Measurements from ENCODE around the gene TCF23.
"Not testable (repeated sequence)": the region's sequence is repeated elsewhere in the genome, so short reads cannot be mapped to it uniquely, and the experiment has no call there.

The TCF23 gene

DNA sequence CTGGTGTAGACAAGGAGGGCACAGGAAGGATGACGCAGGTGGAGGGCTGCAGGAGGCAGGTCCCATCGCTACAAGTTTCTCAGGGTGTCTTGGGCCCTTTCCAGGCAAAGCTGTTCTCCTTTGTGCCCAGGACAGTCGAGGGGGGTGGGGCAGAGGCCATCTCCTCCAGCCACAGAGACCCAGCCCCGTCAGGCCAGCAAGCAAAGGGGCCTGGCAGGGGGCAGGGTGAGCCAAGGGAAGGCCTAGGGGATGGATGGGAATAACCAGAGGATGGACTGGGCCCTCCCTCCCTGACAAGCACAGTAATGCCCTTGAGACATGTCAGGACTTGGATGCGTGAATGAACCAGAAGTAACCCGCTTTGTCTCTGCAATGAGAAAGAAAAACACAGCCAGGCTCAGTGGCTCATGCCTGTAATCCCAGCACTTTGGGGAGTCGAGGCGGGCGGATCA lies 6.3 kb downstream of the TCF23 start:
- DNase-seq, result no peak

DNA sequence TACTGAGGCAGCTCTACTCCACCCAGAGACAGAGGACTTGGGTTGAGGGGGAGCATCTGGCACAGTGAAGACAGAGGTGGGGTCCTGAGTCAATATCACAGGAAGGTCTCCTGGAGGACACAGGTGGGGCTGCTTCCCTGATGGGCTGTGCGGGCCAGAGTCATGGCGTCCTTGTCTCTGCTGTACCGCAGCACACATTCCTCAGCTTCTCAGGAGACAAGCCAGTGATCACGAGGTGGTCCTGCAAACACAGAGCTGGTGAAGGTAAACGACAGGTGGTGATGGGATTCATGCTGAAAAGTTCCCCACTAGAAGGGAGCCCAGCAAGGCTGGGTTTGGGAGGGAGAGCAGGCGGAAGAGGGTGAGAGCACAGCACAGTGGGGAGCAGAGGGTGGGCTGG lies 9.7 kb downstream of the TCF23 start:
- no peak for DNase-seq

DNA sequence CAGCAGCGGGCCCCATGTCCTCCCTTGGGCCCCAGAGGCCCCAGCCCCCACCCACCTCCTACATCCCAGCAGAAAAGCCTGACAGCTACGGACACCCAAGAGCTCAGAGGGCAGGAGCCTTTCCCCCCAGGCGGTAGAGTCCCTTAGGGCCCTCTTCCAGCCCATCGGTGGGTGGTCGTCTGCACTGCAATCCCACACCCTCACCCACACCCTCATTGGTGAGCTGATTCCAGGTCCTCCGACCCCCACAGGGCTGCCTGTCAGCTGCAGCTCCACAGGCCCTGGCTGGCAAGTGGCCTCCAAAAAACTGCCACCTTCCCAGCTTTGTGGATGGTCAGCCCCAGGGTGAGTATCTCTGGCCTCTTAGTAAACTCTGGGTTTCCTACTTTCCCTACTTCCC lies 10.5 kb downstream of the TCF23 start:
- DNase-seq, result no peak

DNA sequence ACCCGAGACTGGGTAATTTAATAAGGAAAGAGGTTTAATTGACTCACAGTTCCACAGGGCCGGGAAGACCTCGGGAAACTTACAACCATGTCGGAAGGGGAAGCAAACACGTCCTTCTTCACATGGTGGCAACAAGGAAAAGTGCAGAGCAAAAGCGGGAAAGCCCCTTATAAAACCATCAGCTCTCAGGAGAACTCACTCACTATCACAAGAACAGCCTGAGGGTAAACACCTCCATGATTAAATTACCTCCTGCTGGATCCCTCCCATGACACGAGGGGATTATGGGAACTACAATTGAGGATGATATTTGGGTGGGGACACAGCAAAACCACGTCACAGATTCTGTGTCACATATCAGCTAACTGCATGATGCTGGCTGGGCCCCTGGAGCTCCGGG lies 11.4 kb downstream of the TCF23 start:
- DNase-seq, result no peak

DNA sequence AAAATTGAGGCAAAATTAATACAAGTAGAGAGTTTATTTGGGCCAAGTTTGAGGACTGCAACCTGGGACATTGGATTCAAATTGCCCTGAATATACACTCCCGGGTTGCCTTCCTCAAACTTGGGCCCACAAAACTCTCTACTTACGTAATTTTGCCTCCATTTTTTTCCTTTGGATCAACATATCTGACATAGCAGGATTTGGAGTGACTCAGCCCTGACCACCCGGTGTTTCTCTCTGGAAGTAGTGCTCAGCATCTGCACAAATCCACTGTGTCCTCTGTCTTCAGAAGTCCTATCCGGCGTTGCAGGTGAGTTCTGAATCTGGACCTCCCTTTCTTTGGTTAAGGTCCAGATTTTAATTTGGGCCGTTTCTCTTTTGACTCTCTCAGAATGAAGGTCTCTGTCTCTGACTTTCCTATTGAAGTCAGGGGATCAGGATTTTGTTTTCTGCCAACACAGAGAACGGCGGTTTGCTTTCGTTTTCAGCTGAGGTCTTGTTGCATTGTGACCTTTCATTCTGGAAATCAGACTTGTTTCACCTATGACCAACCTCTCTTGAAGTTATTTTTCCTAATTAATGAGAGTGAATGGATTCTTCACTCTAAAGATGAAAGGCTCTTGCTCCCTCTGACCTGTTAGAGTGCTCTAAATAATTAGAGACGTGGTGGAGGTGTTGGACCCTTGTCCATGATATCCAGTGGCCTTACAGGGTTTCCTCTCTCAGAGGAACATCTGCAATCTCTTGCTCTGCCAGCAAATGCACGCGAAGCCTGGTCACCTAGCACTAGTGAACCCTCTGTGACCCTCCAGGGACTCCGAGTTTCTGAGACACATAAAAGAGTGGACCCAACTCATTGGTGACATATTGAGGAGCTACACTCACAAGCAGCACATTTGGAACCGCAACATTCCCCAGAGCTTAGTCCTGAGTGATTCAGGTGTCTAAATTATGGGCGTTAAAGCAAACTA lies 13.6 kb downstream of the TCF23 start:
- no peak for DNase-seq

DNA sequence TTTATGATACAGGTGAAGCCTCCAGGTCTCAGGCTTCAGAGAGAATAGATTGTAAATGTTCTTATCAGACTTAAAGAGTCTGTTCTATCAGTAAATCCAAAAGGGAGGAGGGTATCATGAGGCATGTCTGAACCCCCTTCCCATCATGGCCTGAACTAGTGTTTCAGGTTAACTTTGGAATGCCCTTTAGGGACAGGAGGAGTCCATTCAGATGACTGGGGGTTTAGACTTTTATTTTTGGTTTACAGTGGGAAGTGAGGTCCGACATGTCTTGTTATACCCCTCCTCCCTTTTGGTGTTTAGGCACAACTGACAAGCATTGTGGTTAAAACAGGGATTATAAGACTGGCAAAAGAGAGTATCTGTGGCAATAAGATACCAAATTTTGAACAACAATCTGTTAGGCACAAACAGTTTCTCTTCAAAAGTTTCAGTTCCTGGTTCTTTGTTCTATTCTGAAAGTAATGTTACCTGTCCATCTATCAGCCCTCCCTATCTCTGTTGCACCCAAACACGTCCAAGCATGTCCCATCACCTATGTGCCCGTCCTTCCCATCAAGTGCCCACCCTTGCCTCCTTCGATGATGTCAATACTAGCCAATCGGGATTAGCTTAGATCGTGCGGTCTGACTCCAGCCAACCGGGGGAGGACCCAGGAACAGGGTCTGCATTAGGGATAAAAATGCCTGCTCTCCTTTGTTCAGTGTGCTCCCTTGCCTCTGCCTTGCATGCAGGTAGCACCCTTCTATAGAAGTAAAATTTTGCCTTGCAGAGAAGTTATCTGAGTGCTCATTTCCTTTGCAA lies 16.4 kb downstream of the TCF23 start:
- DNase-seq, result no peak

DNA sequence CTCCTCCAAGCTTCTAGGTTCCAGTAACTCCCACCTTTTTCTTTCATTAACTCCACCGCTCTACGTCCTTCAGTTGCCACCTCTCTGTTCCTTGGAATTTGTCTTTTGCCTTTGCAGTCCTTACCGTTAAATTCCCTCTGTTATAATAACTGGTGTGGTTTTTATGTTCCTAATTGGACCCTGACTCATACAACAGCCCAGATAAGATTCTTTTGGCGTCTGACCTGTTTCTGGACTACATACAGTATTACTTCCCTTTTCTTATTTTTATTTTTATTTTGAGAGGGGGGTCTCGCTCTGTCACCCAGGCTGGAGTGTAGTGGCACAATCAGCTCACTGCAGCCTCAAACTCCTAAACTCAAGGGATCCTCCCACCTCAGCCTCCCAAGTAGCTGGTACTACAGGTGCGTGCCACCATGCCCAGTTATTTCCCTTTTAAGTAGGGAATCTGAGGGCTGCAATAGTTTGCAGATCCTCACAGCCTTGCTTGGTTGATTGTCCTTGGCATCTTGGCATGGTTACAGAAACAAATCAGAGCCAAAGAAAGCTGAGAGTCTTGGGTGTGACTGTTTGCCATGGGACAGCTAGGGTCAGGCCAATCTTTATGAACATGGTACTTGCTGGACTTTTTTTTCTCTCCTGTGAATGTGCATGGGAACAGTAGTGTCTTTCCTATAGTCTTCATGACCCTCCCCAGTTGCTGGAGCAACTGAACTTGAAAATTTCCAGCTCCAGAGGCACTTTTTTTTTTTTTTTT lies 22.0 kb downstream of the TCF23 start:
- no peak for DNase-seq

DNA sequence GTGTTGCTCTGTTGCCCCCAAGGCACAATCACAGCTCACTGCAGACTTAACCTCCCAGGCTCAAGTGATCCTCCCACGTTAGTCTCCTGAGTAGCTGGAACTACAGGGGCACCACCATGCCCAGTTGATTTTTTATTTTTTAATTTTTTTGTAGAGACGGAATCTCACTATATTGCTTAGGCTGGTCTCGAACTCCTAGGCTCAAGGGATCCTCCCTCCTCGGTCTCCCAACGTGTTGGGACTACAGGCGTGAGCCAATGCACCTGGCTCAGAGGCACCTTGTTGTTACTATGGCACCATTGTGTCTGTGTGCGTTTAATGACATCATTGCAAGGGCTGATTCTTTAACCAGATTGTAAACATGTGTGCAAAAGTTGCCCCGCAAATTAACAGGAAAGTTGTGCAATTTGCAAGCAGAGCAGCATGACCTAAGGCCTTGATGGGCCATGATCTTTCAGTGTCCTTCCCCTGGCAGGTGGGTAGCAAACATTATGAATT lies 22.6 kb downstream of the TCF23 start:
- no peak for DNase-seq

DNA sequence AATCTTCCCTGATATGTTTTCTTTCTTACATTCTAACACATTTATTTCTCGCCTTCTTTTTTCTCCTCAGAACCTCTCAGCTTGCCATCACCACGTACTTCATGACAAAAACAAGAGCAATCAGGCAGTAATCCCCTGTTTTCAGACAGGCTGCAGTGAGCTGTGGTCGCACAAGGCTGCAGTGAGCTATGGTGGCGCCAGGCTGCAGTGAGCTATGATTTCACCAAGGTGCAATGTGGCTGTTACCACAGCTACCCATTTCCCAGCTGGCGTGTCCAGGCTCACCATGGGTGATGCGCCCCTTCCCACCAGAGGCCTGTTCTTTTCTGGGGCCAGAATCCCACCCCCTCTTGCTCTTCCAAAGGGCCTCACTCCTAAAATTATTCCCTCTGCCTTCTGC lies 25.8 kb downstream of the TCF23 start:
- DNase-seq, result no peak

DNA sequence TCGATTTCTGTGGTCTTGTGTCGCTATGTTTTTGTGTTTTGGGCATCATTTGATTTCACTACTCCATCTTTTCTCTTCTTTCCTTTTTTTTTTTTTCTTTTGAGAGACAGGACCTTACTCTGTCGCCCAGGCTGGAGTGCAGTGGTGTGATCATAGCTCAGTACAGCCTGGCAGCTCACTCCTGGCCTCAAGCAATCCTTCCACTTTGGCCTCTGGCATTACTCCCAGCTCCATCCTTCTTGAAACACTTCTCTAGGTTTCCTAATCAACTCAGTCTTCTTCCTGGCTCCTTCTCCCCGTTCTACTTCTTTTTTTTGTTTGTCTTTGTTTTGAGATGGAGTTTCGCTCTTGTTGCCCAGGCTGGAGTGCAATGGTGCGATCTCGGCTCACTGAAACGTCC lies 26.5 kb downstream of the TCF23 start:
- no peak for DNase-seq

DNA sequence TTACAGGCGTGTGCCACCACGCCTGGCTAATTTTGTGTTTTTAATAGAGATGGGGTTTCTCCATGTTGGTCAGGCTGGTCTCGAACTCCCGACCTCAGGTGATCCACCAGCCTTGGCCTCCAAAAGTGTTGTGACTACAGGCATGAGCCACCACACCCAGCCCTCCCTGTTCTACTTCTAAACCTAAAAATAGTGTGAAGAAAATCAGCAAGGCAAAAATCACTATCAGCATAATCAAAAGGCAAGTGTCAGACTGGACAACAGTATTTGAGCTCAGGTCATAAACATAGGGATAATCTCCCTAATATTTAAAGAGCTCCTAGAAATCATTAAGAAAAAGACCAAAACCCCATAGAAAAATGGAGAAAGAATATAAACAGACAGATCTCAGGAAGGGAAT lies 27.0 kb downstream of the TCF23 start:
- not testable (repeated sequence) for DNase-seq

DNA sequence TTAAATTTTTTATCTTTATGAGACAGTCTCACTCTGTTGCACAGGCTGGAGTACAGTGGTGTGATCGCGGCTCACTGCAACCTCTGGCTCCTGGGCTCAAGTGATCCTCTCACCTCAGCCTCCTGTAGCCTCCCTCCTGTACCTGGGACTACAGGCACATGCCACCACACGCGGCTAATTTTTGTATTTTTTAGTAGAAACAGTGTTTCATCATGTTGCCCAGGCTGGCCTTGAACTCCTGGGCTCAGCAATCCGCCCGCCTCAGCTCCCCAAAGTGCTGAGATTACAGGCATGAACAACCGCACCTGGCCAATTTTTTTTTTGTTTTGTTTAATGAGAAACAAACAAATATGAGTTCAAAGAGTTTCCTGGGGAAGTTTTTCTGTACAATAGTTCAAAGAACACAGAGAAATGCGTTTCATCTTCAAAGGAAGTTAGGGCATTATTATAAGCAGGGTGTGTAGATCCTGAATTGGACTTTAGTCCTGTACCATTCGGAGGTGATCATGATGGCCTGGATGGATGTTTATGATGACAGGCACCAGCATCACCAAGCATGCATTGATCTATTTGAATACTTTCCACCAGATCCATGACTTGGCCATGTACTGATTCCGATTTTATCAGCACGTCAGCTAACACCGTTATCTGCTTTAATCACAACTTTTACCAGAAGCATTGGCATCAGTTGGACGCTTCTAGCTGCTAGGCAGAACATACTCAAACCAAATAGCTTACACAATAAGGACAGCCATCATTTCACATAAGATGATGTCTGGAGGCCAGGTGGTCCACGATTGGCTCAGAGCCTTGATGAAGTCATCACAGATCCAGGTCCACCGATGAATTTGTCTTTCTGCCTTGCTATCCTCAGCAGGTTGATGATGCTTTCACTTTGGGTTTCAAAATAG lies 28.9 kb downstream of the TCF23 start:
- no peak for DNase-seq

DNA sequence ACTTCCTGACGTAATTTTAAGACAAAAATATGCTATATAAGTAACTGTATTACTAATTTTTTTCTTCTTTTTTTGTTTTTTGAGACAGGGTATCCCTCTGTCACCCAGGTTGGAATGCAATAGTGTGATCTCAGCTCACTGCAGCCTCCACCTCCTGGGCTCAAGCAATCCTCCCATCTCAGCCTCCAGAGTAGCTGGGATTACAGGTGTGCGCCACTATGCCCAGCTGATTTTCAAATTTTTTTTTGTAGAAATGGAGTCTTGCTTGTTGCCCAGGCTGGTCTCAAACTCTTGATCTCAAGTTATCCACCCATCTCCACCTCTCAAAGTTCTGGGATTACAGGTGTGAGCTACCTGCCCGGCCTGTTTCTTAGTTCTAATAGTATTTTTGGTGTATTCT lies 29.7 kb downstream of the TCF23 start:
- no peak for DNase-seq

DNA sequence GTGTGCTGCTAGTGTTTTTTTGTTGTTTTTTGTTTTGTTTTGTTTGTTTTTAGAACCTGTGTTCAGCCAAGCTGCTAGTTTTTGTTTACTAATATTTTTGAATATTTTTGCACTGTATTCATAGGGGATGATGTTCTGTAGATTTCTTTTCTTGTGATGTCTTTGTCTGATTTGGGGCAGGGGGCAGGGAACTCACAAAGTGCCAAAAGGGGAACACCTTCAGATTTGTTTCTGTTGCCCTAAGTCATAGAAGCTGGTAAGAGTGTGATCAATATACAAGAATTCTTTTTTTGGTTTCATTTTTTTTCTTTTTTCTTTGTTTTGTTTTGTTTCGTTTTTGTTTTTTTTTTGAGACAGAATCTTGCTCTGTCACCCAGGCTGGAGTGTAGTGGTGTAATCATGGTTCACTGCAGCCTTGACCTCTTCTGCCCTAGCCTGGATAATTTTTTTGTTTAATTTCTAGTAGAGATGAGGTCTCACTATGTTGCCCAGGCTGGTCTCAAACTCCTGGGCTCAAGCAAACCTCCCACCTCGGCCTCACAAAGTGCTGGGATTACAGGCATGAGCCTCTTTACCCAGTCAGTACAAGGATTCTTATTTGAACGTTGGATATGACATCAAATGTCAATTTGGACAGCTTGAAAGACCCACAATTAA lies 30.7 kb downstream of the TCF23 start:
- no peak for DNase-seq

DNA sequence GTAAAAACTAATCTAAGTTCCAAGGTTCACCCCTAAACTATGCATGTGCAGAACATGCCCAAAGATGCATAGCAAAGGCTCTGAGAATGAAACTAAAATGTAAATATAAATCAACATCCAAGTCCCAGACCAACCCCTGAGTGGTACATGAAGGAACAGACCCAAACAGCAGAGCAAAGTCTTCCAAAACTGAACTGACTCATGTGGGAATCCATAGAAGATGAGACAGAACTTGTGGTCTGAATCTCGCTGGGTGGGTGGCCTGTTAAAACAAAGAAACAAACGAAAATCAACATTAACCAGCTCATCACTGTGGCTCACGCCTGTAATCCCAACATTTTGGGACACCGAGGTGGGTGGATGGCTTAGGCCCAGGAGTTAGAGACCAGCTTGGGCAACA lies 33.5 kb downstream of the TCF23 start:
- no peak for DNase-seq

DNA sequence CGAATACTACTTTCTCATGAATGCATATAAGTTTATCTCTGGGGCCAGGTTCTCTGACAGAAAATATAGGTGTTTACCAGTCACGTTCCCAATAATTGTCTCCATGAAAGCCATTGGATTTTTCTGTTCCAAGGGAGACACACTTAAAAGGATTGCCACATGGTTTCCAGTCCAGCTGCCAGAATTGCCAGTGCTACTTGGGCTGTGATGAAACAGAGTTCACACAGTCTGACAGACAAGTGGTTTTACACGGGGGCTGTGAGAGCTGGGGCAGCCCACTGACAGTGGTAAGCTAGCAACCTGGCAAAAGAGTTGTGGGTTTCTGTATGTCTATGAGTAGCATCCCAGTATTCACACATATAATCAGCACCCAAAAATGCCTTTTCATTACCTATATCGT lies 35.3 kb downstream of the TCF23 start:
- DNase-seq, result no peak

DNA sequence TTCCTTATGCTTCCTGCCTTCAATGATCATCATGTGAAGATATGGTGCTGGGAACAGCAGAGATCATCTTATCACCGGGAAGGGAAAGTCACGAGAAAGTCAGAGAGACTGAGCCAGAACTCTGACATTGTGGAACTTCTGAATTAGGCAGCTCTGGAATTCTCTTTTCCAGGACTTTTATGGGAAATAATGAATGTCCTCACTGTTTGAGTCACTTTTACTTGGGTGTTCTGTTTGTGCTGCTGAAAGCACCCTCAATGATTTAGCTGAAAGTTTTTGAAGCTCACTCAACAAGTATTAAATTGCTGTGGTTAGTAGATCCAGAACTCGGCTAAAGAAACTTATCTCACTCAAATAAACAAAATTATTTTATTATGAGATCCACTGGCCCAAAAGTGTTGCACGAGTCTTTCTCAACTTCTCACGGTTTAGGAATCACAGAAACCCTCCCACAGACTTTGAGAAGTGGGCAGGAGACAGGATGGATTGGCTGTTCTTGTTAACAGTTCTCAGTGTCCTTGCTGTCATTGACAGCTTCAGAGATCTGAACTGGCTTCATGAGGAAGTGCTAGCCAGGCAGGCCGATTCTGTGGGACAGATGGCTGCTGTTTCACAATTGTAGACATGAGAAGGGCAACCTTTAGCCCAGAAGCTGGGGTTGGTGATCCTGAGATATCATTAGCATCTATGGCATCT lies 36.7 kb downstream of the TCF23 start:
- no peak for DNase-seq

DNA sequence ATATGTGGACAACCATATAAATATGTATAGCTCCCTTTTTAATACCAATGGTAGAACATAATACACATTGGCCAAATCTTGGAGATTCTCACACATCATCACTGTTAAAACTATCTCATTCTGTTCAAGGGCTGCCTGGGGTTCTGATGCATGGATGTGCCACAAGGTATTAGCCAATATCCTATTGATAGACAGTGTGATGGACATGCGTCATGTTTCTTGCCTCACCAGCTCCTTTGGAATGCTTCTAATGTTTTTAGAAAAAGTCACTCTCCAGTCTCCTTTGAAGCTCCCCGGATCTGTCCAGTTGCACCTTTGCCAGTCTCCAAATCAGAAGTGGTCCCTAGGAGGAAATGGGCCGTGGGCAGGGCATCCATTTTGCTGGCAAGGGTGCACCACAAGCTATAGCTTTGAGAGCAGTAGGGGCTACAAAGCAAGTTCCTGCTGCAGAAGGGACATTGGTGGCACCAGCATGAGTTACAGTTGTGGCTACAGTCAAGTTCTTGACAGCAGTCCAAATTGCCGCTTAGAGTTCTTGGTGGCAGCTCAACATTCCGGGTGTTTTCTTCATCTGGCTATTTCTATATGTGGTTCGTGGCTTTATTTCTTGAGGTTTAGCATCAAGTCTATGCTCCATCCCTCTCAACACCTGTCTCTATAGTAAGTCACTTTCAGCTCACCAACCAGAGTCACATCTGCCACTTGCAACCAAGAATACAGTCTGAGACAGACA lies 38.0 kb downstream of the TCF23 start:
- no peak for DNase-seq

DNA sequence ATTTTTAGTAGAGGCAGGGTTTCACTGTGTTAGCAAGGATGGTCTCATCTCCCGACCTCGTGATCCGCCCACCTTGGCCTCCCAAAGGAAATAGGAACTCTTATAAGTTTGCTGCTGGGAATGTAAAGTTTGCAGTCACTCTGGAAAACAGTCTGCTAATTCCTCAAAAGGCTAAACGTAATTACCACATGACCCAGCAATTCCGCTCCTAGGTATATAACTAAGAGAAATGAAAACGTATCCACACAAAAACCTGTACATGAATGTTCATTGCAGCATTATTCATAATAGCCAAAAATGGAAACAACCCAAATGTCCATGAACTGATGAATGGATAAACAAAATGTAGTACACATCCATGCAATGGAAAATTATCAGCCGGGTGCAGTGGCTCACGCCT lies 41.2 kb downstream of the TCF23 start:
- DNase-seq, result no peak
